ENCODE data around the gene MEGF10.
"Not testable (repeated sequence)": the region's sequence is repeated elsewhere in the genome, so short reads cannot be mapped to it uniquely, and the experiment has no call there.

The MEGF10 gene

DNA sequence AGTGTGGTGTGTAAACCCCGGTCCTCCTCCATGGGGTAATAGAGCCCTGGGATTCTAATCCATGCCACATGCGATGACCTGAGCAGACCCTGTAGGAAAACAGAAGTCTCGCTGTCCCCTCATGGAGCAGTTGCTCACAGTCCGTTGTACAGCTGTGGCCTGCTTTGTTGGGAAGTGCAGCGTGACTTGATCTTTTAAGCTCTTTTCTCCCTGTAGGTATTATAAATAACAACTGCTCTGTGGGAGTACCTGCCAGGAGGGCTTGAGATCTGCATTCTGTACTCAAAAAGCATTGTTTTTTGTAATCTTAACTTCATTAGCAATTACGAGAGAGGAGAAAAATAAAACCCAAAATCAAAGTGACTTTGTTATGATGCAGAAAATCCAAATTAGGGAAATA lies 17.3 kb downstream of the MEGF10 start:
- ATAC-seq: no peak
- TF ChIP-seq CSDC2 (CRISPR knock-in tag; IDR thresholded peaks at IDR 0.05) (no peak), ZNF8 (CRISPR knock-in tag; IDR thresholded peaks at IDR 0.05) (no peak), CSRNP3 (CRISPR knock-in tag; IDR thresholded peaks at IDR 0.05) (no peak), CREB5 (CRISPR knock-in tag; IDR thresholded peaks at IDR 0.05; ENCODE audit: low read depth) (no peak), ZC3H10 (CRISPR knock-in tag; IDR thresholded peaks at IDR 0.05) (no peak), TCF4 (CRISPR knock-in tag; IDR thresholded peaks at IDR 0.05; ENCODE audit: borderline replicate concordance) (no peak), ZNF565 (CRISPR knock-in tag; conservative IDR thresholded peaks at IDR 0.05; ENCODE audit: low read depth) (no peak), PPARA (CRISPR knock-in tag; IDR thresholded peaks at IDR 0.05; ENCODE audit: borderline replicate concordance) (no peak), SNAI2 (CRISPR knock-in tag; IDR thresholded peaks at IDR 0.05) (no peak), BACH2 (CRISPR knock-in tag; IDR thresholded peaks at IDR 0.05; ENCODE audit: borderline replicate concordance) (no peak), ARNTL (CRISPR knock-in tag; IDR thresholded peaks at IDR 0.05; ENCODE audit: borderline replicate concordance, low read depth) (no peak), OSR1 (CRISPR knock-in tag; IDR thresholded peaks at IDR 0.05) (no peak), ISL1 (CRISPR knock-in tag; IDR thresholded peaks at IDR 0.05) (no peak), RARB (CRISPR knock-in tag; IDR thresholded peaks at IDR 0.05) (no peak)
- TF ChIP-seq, protein P1, sequence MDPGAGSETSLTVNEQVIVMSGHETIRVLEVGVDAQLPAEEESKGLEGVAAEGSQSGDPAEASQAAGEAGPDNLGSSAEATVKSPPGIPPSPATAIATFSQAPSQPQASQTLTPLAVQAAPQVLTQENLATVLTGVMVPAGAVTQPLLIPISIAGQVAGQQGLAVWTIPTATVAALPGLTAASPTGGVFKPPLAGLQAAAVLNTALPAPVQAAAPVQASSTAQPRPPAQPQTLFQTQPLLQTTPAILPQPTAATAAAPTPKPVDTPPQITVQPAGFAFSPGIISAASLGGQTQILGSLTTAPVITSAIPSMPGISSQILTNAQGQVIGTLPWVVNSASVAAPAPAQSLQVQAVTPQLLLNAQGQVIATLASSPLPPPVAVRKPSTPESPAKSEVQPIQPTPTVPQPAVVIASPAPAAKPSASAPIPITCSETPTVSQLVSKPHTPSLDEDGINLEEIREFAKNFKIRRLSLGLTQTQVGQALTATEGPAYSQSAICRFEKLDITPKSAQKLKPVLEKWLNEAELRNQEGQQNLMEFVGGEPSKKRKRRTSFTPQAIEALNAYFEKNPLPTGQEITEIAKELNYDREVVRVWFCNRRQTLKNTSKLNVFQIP (CRISPR knock-in tag; IDR thresholded peaks at IDR 0.05; ENCODE audit: borderline replicate concordance, low read depth): no peak
- TF ChIP-seq, protein P2, sequence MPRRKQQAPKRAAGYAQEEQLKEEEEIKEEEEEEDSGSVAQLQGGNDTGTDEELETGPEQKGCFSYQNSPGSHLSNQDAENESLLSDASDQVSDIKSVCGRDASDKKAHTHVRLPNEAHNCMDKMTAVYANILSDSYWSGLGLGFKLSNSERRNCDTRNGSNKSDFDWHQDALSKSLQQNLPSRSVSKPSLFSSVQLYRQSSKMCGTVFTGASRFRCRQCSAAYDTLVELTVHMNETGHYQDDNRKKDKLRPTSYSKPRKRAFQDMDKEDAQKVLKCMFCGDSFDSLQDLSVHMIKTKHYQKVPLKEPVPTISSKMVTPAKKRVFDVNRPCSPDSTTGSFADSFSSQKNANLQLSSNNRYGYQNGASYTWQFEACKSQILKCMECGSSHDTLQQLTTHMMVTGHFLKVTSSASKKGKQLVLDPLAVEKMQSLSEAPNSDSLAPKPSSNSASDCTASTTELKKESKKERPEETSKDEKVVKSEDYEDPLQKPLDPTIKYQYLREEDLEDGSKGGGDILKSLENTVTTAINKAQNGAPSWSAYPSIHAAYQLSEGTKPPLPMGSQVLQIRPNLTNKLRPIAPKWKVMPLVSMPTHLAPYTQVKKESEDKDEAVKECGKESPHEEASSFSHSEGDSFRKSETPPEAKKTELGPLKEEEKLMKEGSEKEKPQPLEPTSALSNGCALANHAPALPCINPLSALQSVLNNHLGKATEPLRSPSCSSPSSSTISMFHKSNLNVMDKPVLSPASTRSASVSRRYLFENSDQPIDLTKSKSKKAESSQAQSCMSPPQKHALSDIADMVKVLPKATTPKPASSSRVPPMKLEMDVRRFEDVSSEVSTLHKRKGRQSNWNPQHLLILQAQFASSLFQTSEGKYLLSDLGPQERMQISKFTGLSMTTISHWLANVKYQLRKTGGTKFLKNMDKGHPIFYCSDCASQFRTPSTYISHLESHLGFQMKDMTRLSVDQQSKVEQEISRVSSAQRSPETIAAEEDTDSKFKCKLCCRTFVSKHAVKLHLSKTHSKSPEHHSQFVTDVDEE (CRISPR knock-in tag; IDR thresholded peaks at IDR 0.05): no peak

DNA sequence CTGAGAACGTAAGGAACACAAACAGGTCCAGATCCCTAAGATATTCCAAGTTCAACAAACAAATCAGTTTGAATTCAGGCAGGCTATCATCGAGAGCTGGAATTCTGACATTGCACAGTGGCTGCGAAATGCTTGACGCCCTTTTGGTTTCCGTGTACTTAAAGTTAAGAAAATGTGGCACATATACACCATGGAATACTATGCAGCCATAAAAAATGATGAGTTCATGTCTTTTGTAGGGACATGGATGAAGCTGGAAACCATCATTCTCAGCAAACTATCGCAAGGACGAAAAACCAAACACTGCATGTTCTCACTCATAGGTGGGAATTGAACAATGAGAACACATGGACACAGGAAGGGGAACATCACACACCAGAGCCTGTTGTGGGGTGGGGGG lies 17.7 kb downstream of the MEGF10 start:
- not testable (repeated sequence) for ATAC-seq

- TF ChIP-seq ZFP3 (CRISPR knock-in tag; IDR thresholded peaks at IDR 0.05): no peak
- TF ChIP-seq RARB (CRISPR knock-in tag; IDR thresholded peaks at IDR 0.05): no peak
- no peak for TF ChIP-seq OSR1 (CRISPR knock-in tag; IDR thresholded peaks at IDR 0.05)
- no peak for TF ChIP-seq ZNF70 (CRISPR knock-in tag; IDR thresholded peaks at IDR 0.05)
- TF ChIP-seq, protein P1 (CRISPR knock-in tag; IDR thresholded peaks at IDR 0.05; ENCODE audit: borderline replicate concordance, low read depth): no peak
- TF ChIP-seq ZFP30 (CRISPR knock-in tag; IDR thresholded peaks at IDR 0.05): no peak
- TF ChIP-seq SNAI2 (CRISPR knock-in tag; IDR thresholded peaks at IDR 0.05): no peak
- no peak for TF ChIP-seq ARNTL (CRISPR knock-in tag; IDR thresholded peaks at IDR 0.05; ENCODE audit: borderline replicate concordance, low read depth)
- TF ChIP-seq, protein P2 (CRISPR knock-in tag; IDR thresholded peaks at IDR 0.05): no peak
- no peak for TF ChIP-seq PATZ1 (CRISPR knock-in tag; IDR thresholded peaks at IDR 0.05; ENCODE audit: borderline replicate concordance)
- TF ChIP-seq PPARA (CRISPR knock-in tag; IDR thresholded peaks at IDR 0.05; ENCODE audit: borderline replicate concordance): no peak
- no peak for TF ChIP-seq TOX (CRISPR knock-in tag; IDR thresholded peaks at IDR 0.05; ENCODE audit: borderline replicate concordance)
- no peak for TF ChIP-seq GLIS3 (CRISPR knock-in tag; IDR thresholded peaks at IDR 0.05)
- TF ChIP-seq TCF4 (CRISPR knock-in tag; IDR thresholded peaks at IDR 0.05; ENCODE audit: borderline replicate concordance): no peak
- no peak for TF ChIP-seq ESRRG (CRISPR knock-in tag; IDR thresholded peaks at IDR 0.05)
- no peak for TF ChIP-seq CSDC2 (CRISPR knock-in tag; IDR thresholded peaks at IDR 0.05)
These were observed 18.3 kb downstream of the MEGF10 start for GRCh38 chr5:127308945-127309344.

More at GRCh38 chr5:127308945-127309344, 18.3 kb downstream of the MEGF10 start:
- ATAC-seq: no peak

Data from SK-N-SH treated with all-trans-retinoic acid at 6 μM for 48 hours (cell line).